HG03520 (cell line): ENCODE measurements around the gene SH3RF1.
"Not testable (repeated sequence)": the region's sequence is repeated elsewhere in the genome, so short reads cannot be mapped to it uniquely, and the experiment has no call there.

ENCODE experiments used
- ATAC-seq: cut with Tn5 transposase; IDR thresholded peaks from one replicate; pipeline ENCODE4 v1.9.1; 2021; ENCODE audit warnings: mild to moderate bottlenecking, moderate library complexity; ENCODE audit not compliant: unreplicated experiment

SH3RF1 gene

GRCh38 chr4:169277838-169278237, 7.1 kb upstream of the SH3RF1 start:
- not testable (repeated sequence) for ATAC-seq

GRCh38 chr4:169275180-169275579, 4.4 kb upstream of the SH3RF1 start:
- no peak for ATAC-seq

GRCh38 chr4:169274033-169274432, 3.3 kb upstream of the SH3RF1 start:
- ATAC-seq = no peak

GRCh38 chr4:169272265-169272886, 1.6 kb upstream of the SH3RF1 start:
- no peak for ATAC-seq

GRCh38 chr4:169271692-169272007, 894 bp upstream of the SH3RF1 start:
- ATAC-seq = no peak

GRCh38 chr4:169269916-169270809, 593 bp downstream of the SH3RF1 start:
- peak; percentile 41 for ATAC-seq

- no peak for ATAC-seq
Observed at GRCh38 chr4:169268951-169269760, 1.6 kb downstream of the SH3RF1 start.

- ATAC-seq = no peak
Observed at GRCh38 chr4:169267070-169267469, 3.7 kb downstream of the SH3RF1 start.

GRCh38 chr4:169266661-169267060, 4.1 kb downstream of the SH3RF1 start:
- no peak for ATAC-seq

GRCh38 chr4:169266081-169266480, 4.7 kb downstream of the SH3RF1 start:
- no peak for ATAC-seq

GRCh38 chr4:169263791-169264392, 6.9 kb downstream of the SH3RF1 start:
- ATAC-seq = no peak

- ATAC-seq = no peak
Observed at GRCh38 chr4:169260217-169260866, 10.4 kb downstream of the SH3RF1 start.

GRCh38 chr4:169259271-169259670, 11.5 kb downstream of the SH3RF1 start:
- ATAC-seq = no peak

GRCh38 chr4:169258141-169258540, 12.6 kb downstream of the SH3RF1 start:
- ATAC-seq = no peak

GRCh38 chr4:169256856-169257761, 13.6 kb downstream of the SH3RF1 start:
- ATAC-seq = no peak

- ATAC-seq = no peak
Observed at GRCh38 chr4:169256101-169256612, 14.6 kb downstream of the SH3RF1 start.

GRCh38 chr4:169254546-169254983, 16.2 kb downstream of the SH3RF1 start:
- ATAC-seq = no peak

- no peak for ATAC-seq
Observed at GRCh38 chr4:169253904-169254303, 16.9 kb downstream of the SH3RF1 start.

GRCh38 chr4:169253113-169253671, 17.6 kb downstream of the SH3RF1 start:
- ATAC-seq = no peak
